ENCODE results near the gene FCN1. TPM values are rescaled to one million over a fixed set of nuclear protein-coding genes. Genes with fewer than 3 reads are reported as not detected.

Gene FCN1
- total and polyA plus RNA-seq, 2 donors (not counting 1 experiment from before 2014, with no cell fraction given) = not detected

DNA sequence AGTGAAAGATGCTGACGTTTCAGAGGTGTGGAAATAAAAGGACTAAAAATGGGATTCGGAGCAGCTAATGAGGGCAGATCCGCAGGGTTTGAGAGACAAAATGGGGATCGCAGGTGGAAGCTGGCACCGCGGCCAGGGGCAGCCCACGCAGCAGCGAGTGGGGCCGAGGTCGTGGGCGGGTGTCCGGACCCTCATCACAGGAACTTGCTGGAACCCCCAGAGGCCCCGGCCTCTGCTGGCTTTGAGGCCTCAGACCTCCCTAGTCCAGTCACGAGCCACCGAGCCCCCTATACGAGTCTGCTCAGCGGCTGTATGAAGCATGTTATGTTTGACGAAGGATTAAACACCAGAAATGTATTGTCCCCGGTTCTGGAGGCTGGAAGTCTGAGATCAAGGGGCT is 45.8 kb upstream of the FCN1 start:
- TF ChIP-seq, protein P1, sequence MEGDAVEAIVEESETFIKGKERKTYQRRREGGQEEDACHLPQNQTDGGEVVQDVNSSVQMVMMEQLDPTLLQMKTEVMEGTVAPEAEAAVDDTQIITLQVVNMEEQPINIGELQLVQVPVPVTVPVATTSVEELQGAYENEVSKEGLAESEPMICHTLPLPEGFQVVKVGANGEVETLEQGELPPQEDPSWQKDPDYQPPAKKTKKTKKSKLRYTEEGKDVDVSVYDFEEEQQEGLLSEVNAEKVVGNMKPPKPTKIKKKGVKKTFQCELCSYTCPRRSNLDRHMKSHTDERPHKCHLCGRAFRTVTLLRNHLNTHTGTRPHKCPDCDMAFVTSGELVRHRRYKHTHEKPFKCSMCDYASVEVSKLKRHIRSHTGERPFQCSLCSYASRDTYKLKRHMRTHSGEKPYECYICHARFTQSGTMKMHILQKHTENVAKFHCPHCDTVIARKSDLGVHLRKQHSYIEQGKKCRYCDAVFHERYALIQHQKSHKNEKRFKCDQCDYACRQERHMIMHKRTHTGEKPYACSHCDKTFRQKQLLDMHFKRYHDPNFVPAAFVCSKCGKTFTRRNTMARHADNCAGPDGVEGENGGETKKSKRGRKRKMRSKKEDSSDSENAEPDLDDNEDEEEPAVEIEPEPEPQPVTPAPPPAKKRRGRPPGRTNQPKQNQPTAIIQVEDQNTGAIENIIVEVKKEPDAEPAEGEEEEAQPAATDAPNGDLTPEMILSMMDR (conservative IDR thresholded peaks at IDR 0.05 in 1 of 2, IDR thresholded peaks at IDR 0.05 in 1 of 2; ENCODE audit: low read depth in 1 of 2, low read length in 2 of 2) = no peak
- no peak for TF ChIP-seq EZH2 (IDR thresholded peaks at IDR 0.05; ENCODE audit: low read length, missing control alignments)
- no peak for DNase-seq (ENCODE audit: low read depth in 2 of 2)
- H3K9ac ChIP-seq (ENCODE audit: insufficient read depth, low read length) = no peak overlapping the region

DNA sequence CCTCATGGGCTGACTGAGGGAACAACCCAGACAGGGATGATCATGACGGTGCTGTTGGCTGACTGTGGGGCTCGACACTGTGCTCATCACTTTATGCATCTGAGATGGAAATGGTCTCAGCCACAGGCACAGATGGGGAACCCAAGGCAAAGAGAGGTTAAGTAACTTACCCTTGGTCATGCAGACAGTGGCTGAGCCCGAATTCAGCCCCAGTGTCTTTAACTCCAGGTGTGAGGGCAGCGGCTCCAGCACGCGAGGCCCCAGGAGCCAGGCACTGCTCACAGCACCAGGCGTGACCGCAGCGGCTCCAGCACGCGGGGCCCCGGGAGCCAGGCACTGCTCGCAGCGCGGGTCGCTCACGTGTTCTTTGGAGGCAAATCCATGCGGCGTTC is 45.3 kb upstream of the FCN1 start:
- no peaks in the 10 kb centered on the region for H3K4me1 ChIP-seq (ENCODE audit: control insufficient read depth, extremely low read depth, insufficient read depth, low read length)
- H3K9me3 ChIP-seq (ENCODE audit: control insufficient read depth, insufficient read depth, low read depth, low read length) = no peaks in the 10 kb centered on the region
- no peak overlapping the region for H3K27ac ChIP-seq (ENCODE audit: insufficient read depth, low read length)
- H3K4me2 ChIP-seq (ENCODE audit: extremely low read depth, insufficient read depth, low read length) = no peak overlapping the region
- no peaks in the 10 kb centered on the region for H4K20me1 ChIP-seq (ENCODE audit: control insufficient read depth, extremely low read depth, insufficient read depth, low read length)
- TF ChIP-seq, protein P1 (conservative IDR thresholded peaks at IDR 0.05 in 1 of 2, IDR thresholded peaks at IDR 0.05 in 1 of 2; ENCODE audit: low read depth in 1 of 2, low read length in 2 of 2) = no peak
- no peak for TF ChIP-seq EZH2 (IDR thresholded peaks at IDR 0.05; ENCODE audit: low read length, missing control alignments)
- no peak for DNase-seq (ENCODE audit: low read depth in 2 of 2)
- no peak overlapping the region for H2AFZ ChIP-seq (ENCODE audit: low read length)
- no peaks in the 10 kb centered on the region for H3K79me2 ChIP-seq (ENCODE audit: control insufficient read depth, insufficient read depth, low read length)
- H3K27me3 ChIP-seq (ENCODE audit: control insufficient read depth, insufficient read depth, low read length) = no peaks in the 10 kb centered on the region
- H3K9ac ChIP-seq (ENCODE audit: insufficient read depth, low read length) = no peak overlapping the region
- no peak overlapping the region for H3K4me3 ChIP-seq (replicated peaks in 1 of 4; ENCODE audit: control extremely low read depth in 1 of 4, insufficient read depth in 1 of 4, low read depth in 3 of 4, low read length in 4 of 4)
- no peaks in the 10 kb centered on the region for H3K36me3 ChIP-seq (ENCODE audit: control insufficient read depth, insufficient read depth, low read length)

More for the DNA sequence above, 45.8 kb upstream of the FCN1 start:
- Histone ChIP-seq H3K27me3 (ENCODE audit: control insufficient read depth, insufficient read depth, low read length) (no peaks in the 10 kb centered on the region), H3K4me1 (ENCODE audit: control insufficient read depth, extremely low read depth, insufficient read depth, low read length) (no peaks in the 10 kb centered on the region), H2AFZ (ENCODE audit: low read length) (no peak overlapping the region), H3K4me2 (ENCODE audit: extremely low read depth, insufficient read depth, low read length) (no peak overlapping the region), H4K20me1 (ENCODE audit: control insufficient read depth, extremely low read depth, insufficient read depth, low read length) (no peaks in the 10 kb centered on the region), H3K9me3 (ENCODE audit: control insufficient read depth, insufficient read depth, low read depth, low read length) (no peaks in the 10 kb centered on the region), H3K27ac (ENCODE audit: insufficient read depth, low read length) (no peak overlapping the region), H3K79me2 (ENCODE audit: control insufficient read depth, insufficient read depth, low read length) (no peaks in the 10 kb centered on the region), H3K4me3 (replicated peaks in 1 of 4; ENCODE audit: control extremely low read depth in 1 of 4, insufficient read depth in 1 of 4, low read depth in 3 of 4, low read length in 4 of 4) (no peak overlapping the region), H3K36me3 (ENCODE audit: control insufficient read depth, insufficient read depth, low read length) (no peaks in the 10 kb centered on the region)

DNA sequence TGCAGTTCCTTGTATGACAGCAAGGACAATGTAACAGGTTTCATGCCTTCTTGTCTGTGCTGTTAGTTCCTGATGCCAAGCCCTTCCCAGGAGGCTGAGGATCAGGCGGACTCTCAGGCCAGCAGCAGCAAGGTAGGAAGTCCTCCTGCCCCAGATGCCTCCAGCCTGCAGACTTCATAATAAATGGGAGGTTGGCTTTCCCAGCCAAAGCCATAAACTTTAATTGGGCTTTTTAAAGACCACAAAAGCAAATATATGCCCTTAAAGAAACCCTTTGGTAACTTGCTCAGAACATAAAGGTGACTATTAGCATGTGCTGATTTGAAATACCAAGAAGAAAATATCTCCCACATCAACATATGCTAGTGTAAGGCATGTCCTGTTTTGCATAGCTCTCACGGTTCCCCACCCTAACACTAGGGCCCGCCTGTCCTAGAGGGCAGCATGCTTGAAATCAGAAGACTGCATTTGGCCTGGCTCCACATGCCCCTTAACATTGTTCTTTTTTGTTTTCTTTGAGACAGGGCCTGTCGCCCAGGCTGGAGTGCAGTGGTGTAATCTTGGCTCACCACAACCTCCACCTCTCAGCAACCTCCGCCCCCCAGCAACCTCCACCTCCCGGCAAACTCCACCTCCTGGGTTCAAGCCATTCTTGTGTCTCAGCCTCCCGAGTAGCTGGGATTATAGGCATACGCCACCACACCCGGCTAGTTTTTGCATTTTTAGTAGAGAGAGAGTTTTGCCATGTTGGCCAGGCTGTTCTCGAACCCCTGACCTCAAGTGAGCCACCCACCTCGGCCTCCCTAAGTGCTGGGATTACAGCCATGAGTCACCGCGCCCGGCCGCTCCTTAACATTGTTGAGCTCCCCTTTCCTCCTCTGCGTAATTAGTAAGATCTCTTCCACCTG is 44.6 kb upstream of the FCN1 start:
- no peak for TF ChIP-seq EZH2 (IDR thresholded peaks at IDR 0.05; ENCODE audit: low read length, missing control alignments)
- TF ChIP-seq, protein P1 (conservative IDR thresholded peaks at IDR 0.05 in 1 of 2, IDR thresholded peaks at IDR 0.05 in 1 of 2; ENCODE audit: low read depth in 1 of 2, low read length in 2 of 2) = no peak
- no peak overlapping the region for H2AFZ ChIP-seq (ENCODE audit: low read length)

More for the DNA sequence above, 44.6 kb upstream of the FCN1 start:
- Histone ChIP-seq H3K9ac (ENCODE audit: insufficient read depth, low read length) (no peak overlapping the region), H3K36me3 (ENCODE audit: control insufficient read depth, insufficient read depth, low read length) (no peaks in the 10 kb centered on the region), H3K27me3 (ENCODE audit: control insufficient read depth, insufficient read depth, low read length) (no peaks in the 10 kb centered on the region), H3K4me2 (ENCODE audit: extremely low read depth, insufficient read depth, low read length) (no peak overlapping the region), H3K4me3 (replicated peaks in 1 of 4; ENCODE audit: control extremely low read depth in 1 of 4, insufficient read depth in 1 of 4, low read depth in 3 of 4, low read length in 4 of 4) (no peak overlapping the region), H4K20me1 (ENCODE audit: control insufficient read depth, extremely low read depth, insufficient read depth, low read length) (no peaks in the 10 kb centered on the region), H3K9me3 (ENCODE audit: control insufficient read depth, insufficient read depth, low read depth, low read length) (no peaks in the 10 kb centered on the region), H3K4me1 (ENCODE audit: control insufficient read depth, extremely low read depth, insufficient read depth, low read length) (no peaks in the 10 kb centered on the region), H3K27ac (ENCODE audit: insufficient read depth, low read length) (no peak overlapping the region), H3K79me2 (ENCODE audit: control insufficient read depth, insufficient read depth, low read length) (no peaks in the 10 kb centered on the region)
- no peak for DNase-seq (ENCODE audit: low read depth in 2 of 2)

Data from fibroblast of lung (primary cell).